Natural killer cell (primary cell): Measurements from ENCODE around the gene CNIH4. TPM values are rescaled to one million over a fixed set of nuclear protein-coding genes. Genes with fewer than 3 reads are reported as not detected.

ENCODE experiments used
- ATAC-seq, 3 donors: fragments of 150-1000 bp in 2 of 3; fragments of 200-7000 bp in 1 of 3; cut with Tn5 transposase; 1 replicate in 1 of 3; 2 replicates in 2 of 3; pipeline ENCODE4 v1.10.0; 2021; ENCODE audit warnings: mild to moderate bottlenecking in 2 of 3, moderate library complexity in 2 of 3
- DNase-seq, 2 donors: peaks; one replicate each; pipeline versions ENCODE4 v3.0.0 to v3.0.0-alpha.2; 2013 to 2021; ENCODE audit warnings: mixed read lengths in 1 of 2
- H3K27ac ChIP-seq: one replicate; pipeline ENCODE4 v1.5.1; 2013; ENCODE audit warnings: mild to moderate bottlenecking, low read length
- H3K27me3 ChIP-seq: one replicate; pipeline ENCODE4 v1.6.1; 2013; ENCODE audit warnings: low read length; ENCODE audit not compliant: control insufficient read depth, insufficient read depth
- H3K36me3 ChIP-seq: one replicate; pipeline ENCODE4 v1.6.1; 2013; ENCODE audit warnings: low read length; ENCODE audit not compliant: control insufficient read depth, insufficient read depth
- H3K4me1 ChIP-seq: one replicate; pipeline ENCODE4 v1.6.1; 2013; ENCODE audit warnings: low read length; ENCODE audit not compliant: control insufficient read depth, insufficient read depth
- H3K4me3 ChIP-seq: one replicate; pipeline ENCODE4 v1.5.1; 2013; ENCODE audit warnings: low read length
- H3K9me3 ChIP-seq: one replicate; pipeline ENCODE4 v1.6.1; 2013; ENCODE audit warnings: low read length; ENCODE audit not compliant: control insufficient read depth, insufficient read depth
- H3K27ac Mint-ChIP-seq, 2 donors: one replicate each; pipeline ENCODE4 v1.8.0; 2022; ENCODE audit warnings: mild to moderate bottlenecking in 2 of 2, mixed read lengths in 2 of 2, moderate library complexity in 1 of 2
- H3K27me3 Mint-ChIP-seq, 2 donors: one replicate each; pipeline ENCODE4 v1.8.0; 2022; ENCODE audit warnings: low read depth in 2 of 2, mixed read lengths in 2 of 2
- H3K36me3 Mint-ChIP-seq: one replicate; pipeline ENCODE4 v1.8.0; 2022; ENCODE audit warnings: mixed read lengths
- H3K4me1 Mint-ChIP-seq, 2 donors: one replicate each; pipeline ENCODE4 v1.8.0; 2022; ENCODE audit warnings: mixed read lengths in 2 of 2
- H3K4me3 Mint-ChIP-seq: one replicate; pipeline ENCODE4 v1.8.0; 2022; ENCODE audit warnings: mild to moderate bottlenecking, moderate library complexity, mixed read lengths
- H3K9me3 Mint-ChIP-seq, 2 donors: one replicate each; pipeline ENCODE4 v1.8.0; 2022; ENCODE audit warnings: mixed read lengths in 2 of 2
- CTCF ChIP-seq: fragments of 200-600 bp; IDR thresholded peaks from one replicate; pipeline ENCODE4 v1.8.0; 2022; ENCODE audit warnings: antibody characterized with exemption
- WGBS: methylation state at CpG from one replicate; pipeline ENCODE4 v1.1.7; 2013; ENCODE audit warnings: missing lambda C conversion rate; ENCODE audit not compliant: insufficient coverage; 5-methylcytosine and 5-hydroxymethylcytosine counted together
- intact Hi-C: fragments of 100-400 bp; cut with micrococcal nuclease; formaldehyde crosslinking; loops from one replicate; pipeline ENCODE4 v1.14.2; 2022
- total RNA-seq, 4 donors: library from RNA; stranded (reverse); fragments of 120-200 nt in 1 of 4; gene quantifications; one replicate each; pipeline versions ENCODE4 v1.2.3 to v1.2.4, GENCODE V29; 2013 to 2022

The CNIH4 gene
- total RNA-seq, 3 donors from 2014 or later (not counting 1 experiment from before 2014, with no cell fraction given) = 20.4 to 32.4 (median 27.3) TPM

- H3K27ac Mint-ChIP-seq = peak overlapping the region; percentile 85 to 94
- ATAC-seq (no peak), DNase-seq (no peak)
- H3K4me3 ChIP-seq = peak overlapping the region; percentile 61
- peaks cover 46% of the 10 kb centered on the region in 2 donors for H3K4me1 Mint-ChIP-seq
- intact Hi-C loops = loop anchor here (1.0 to 10.0 kb wide), 3 partner anchors 19 to 363 kb away; partner anchors contain the start of gene WDR26
- no peaks in the 10 kb centered on the region for H3K9me3 ChIP-seq
- no peaks in the 10 kb centered on the region for H3K9me3 Mint-ChIP-seq
- H3K4me1 ChIP-seq = peaks cover 14% of the 10 kb centered on the region
- H3K27me3 ChIP-seq = no peaks in the 10 kb centered on the region
- no peaks in the 10 kb centered on the region for H3K36me3 ChIP-seq
- H3K4me3 Mint-ChIP-seq = peak overlapping the region; percentile 95
- H3K36me3 Mint-ChIP-seq = no peaks in the 10 kb centered on the region
- no peak for TF ChIP-seq CTCF
- no peaks in the 10 kb centered on the region for H3K27me3 Mint-ChIP-seq
- no peak overlapping the region for H3K27ac ChIP-seq
- WGBS = 45% methylated on average over 9 of the region's 9 CpGs
Measured at GRCh38 chr1:224357626-224358124, 996 bp downstream of the CNIH4 start.

DNA sequence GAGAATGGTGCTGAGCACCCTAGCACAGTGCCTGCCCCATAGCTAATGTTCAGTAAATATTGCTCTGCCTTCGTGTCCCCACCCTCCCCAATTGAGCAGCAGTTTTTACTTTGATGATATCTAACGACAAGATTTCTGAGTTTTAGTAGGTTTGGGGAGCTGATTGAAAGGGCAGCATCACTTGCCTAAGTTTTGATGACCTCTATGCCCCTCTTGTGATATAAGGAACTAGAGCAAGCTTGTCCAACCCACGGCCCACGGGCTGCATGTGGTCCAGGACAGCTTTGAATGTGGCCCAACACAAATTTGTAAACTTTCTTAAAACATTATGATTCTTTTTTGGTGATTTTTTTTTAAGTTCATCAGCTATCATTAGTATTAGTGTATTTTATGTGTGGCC, 1.6 kb downstream of the CNIH4 start:
- peaks cover 14% of the 10 kb centered on the region for H3K4me1 ChIP-seq
- Mint-ChIP-seq H3K4me1 (peaks cover 51% of the 10 kb centered on the region in 2 donors), H3K27ac (peak overlapping the region; percentile 85 to 94), H3K4me3 (peak overlapping the region; percentile 95), H3K9me3 (no peaks in the 10 kb centered on the region), H3K36me3 (no peaks in the 10 kb centered on the region), H3K27me3 (no peaks in the 10 kb centered on the region)
- no peak for TF ChIP-seq CTCF
- no peaks in the 10 kb centered on the region for H3K9me3 ChIP-seq
- ATAC-seq (no peak), DNase-seq (no peak)
- intact Hi-C loops = loop anchor here (10.0 kb wide), 1 partner anchor 363 kb away; no protein-coding TSS in a partner anchor
- H3K27me3 ChIP-seq = no peaks in the 10 kb centered on the region
- H3K27ac ChIP-seq = no peak overlapping the region
- H3K36me3 ChIP-seq = no peaks in the 10 kb centered on the region
- WGBS = 78% methylated on average over 4 of the region's 4 CpGs
- no peak overlapping the region for H3K4me3 ChIP-seq

- 94% methylated on average over 3 of the region's 3 CpGs for WGBS
- H3K4me3 Mint-ChIP-seq = peak overlapping the region; percentile 95
- ATAC-seq = no peak
Measured at GRCh38 chr1:224359207-224359606, 2.5 kb downstream of the CNIH4 start.

More at GRCh38 chr1:224359207-224359606, 2.5 kb downstream of the CNIH4 start:
- no peak for DNase-seq
- Histone ChIP-seq H3K4me3 (no peak overlapping the region), H3K4me1 (peaks cover 14% of the 10 kb centered on the region), H3K9me3 (no peaks in the 10 kb centered on the region), H3K36me3 (peaks cover 1% of the 10 kb centered on the region), H3K27ac (no peak overlapping the region), H3K27me3 (no peaks in the 10 kb centered on the region)
- H3K4me1 Mint-ChIP-seq = peaks cover 51 to 53% of the 10 kb centered on the region in 2 donors
- H3K27me3 Mint-ChIP-seq = no peaks in the 10 kb centered on the region
- intact Hi-C loops = loop anchor here (10.0 kb wide), 1 partner anchor 364 kb away; no protein-coding TSS in a partner anchor
- peak overlapping the region; percentile 85 to 94 for H3K27ac Mint-ChIP-seq
- no peak for TF ChIP-seq CTCF
- H3K9me3 Mint-ChIP-seq = no peaks in the 10 kb centered on the region
- no peaks in the 10 kb centered on the region for H3K36me3 Mint-ChIP-seq
